ENCODE measurements around the gene SNAPC4. TPM values are rescaled to one million over a fixed set of nuclear protein-coding genes. Genes with fewer than 3 reads are reported as not detected.

SNAPC4 gene
- total and polyA plus RNA-seq, 2 of the 8 experiments (the other 6 are each of a cell fraction or from before 2014, with no cell fraction given): 6.9 to 18.1 TPM

DNA sequence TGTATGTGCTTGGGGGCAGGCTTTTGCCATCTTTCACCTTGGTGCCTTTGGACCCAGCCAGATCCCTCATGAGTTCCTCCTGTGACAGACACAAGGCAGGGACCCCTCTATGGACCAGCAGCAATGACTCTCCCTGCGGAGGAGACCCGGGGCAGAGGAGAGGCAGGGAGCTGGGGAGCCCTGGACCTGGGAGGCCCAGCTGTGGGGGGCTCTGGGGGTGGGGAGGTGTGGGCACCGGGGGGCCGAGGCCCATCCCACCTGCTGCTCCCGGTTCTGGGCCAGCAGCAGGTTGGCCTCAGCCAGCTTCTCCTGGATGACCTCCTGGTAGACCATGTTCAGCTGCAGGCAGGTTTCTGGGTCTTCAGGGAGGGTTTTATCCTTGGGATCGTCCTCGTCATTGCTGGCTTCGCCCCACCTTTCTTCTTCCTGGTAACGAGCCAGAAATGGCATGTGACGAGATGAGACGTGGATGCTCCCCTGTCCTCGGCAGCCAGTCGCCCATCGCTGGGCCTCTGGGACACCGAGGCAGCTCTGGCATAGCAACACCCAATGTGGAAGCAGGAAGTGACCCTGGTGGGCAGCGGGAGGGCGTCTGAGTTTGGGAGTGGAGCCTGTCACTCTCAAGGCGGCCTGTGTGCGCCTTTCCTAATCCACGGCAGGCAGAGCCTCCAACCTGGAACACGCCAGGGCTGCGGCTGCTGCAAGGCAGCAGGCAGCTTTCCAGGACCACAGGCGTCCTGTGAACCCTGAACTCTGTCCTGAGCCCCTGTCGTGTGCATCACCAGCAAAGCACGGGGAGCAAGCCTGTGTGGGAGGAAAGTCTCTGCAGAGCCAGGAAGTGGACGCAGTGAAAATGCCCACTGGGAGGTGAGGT lies 4.4 kb downstream of the SNAPC4 start:
- ChIA-PET POLR2A (ENCODE audit: partially characterized antibody) (interaction anchor here (2.1 to 14.6 kb wide), 4 partner anchors 8 to 31 kb away, joined by 10 to 139 read pairs (median 98); partner anchors contain the start of genes CARD9, DNLZ, ENTR1 and PMPCA), CTCF (ENCODE audit: partially characterized antibody) (interaction anchor here (0.6 to 1.6 kb wide), 3 partner anchors 17 to 32 kb away, joined by 3 to 4 read pairs (median 4); partner anchors contain the start of genes CARD9 and DNLZ)
- no peak overlapping the region for H3K23ac ChIP-seq (ENCODE audit: insufficient read length)
- H3K4me3 ChIP-seq (ENCODE audit: extremely low read depth in 1 of 4, insufficient read depth in 2 of 4, low read depth in 3 of 4, low read length in 4 of 4): no peak overlapping the region
- H3K27me3 ChIP-seq (replicated peaks in 1 of 4; ENCODE audit: control insufficient read depth in 3 of 4, extremely low read depth in 1 of 4, insufficient read depth in 3 of 4, low read length in 3 of 4): no peaks in the 10 kb centered on the region
- no peak overlapping the region for H2AK5ac ChIP-seq (ENCODE audit: low read depth, low read length)
- H4K8ac ChIP-seq (ENCODE audit: extremely low read depth, insufficient read depth, low read length): no peak overlapping the region
- DNase-seq (ENCODE audit: low read depth in 1 of 2, low spot score in 2 of 2): no peak
- H2BK120ac ChIP-seq (replicated peaks; ENCODE audit: low read depth, low read length): no peak overlapping the region
- FAIRE-seq: no peak
- peaks cover 0 to 26% of the 10 kb centered on the region in 2 experiments; a peak in 2 of 4 replicates for H3K79me2 ChIP-seq (ENCODE audit: control insufficient read depth in 1 of 2, insufficient read depth in 2 of 2, low read length in 2 of 2)
- H3K4ac ChIP-seq (replicated peaks; ENCODE audit: insufficient read length, low read depth, low read length): no peak overlapping the region
- H2BK12ac ChIP-seq (ENCODE audit: low read depth, low read length): no peak overlapping the region
- H3K14ac ChIP-seq (ENCODE audit: insufficient read length): no peak overlapping the region
- H3K56ac ChIP-seq (replicated peaks; ENCODE audit: insufficient read length, low read depth, low read length): no peak overlapping the region
- H3K9ac ChIP-seq (replicated peaks in 1 of 4; ENCODE audit: extremely low read depth in 1 of 4, low read depth in 3 of 4, low read length in 3 of 4): no peak overlapping the region
- H4K91ac ChIP-seq (replicated peaks; ENCODE audit: insufficient read length, low read length): no peak overlapping the region
- TF ChIP-seq HDAC6 (IDR thresholded peaks at IDR 0.05; ENCODE audit: low read depth, low read length): no peak
- TF ChIP-seq CEBPB (IDR thresholded peaks at IDR 0.05; ENCODE audit: low read depth, low read length): no peak
- TF ChIP-seq, protein P1, sequence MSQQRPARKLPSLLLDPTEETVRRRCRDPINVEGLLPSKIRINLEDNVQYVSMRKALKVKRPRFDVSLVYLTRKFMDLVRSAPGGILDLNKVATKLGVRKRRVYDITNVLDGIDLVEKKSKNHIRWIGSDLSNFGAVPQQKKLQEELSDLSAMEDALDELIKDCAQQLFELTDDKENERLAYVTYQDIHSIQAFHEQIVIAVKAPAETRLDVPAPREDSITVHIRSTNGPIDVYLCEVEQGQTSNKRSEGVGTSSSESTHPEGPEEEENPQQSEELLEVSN (IDR thresholded peaks at IDR 0.05): no peak
- no peak for TF ChIP-seq JUND (IDR thresholded peaks at IDR 0.05; ENCODE audit: low read length)
- TF ChIP-seq, protein P2, sequence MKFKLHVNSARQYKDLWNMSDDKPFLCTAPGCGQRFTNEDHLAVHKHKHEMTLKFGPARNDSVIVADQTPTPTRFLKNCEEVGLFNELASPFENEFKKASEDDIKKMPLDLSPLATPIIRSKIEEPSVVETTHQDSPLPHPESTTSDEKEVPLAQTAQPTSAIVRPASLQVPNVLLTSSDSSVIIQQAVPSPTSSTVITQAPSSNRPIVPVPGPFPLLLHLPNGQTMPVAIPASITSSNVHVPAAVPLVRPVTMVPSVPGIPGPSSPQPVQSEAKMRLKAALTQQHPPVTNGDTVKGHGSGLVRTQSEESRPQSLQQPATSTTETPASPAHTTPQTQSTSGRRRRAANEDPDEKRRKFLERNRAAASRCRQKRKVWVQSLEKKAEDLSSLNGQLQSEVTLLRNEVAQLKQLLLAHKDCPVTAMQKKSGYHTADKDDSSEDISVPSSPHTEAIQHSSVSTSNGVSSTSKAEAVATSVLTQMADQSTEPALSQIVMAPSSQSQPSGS (IDR thresholded peaks at IDR 0.05; ENCODE audit: low read length): no peak
- TF ChIP-seq PHF8 (conservative IDR thresholded peaks at IDR 0.05; ENCODE audit: low read depth, low read length): no peak
- no peak for TF ChIP-seq ASH2L (IDR thresholded peaks at IDR 0.05; ENCODE audit: low read length)
- TF ChIP-seq BCL11A (IDR thresholded peaks at IDR 0.05; ENCODE audit: low read depth in 2 of 2, low read length in 2 of 2): no peak
- no peak overlapping the region for H3K27ac ChIP-seq (ENCODE audit: low read depth, low read length)
- H2BK15ac ChIP-seq (ENCODE audit: low read length): no peak overlapping the region
- H4K5ac ChIP-seq (ENCODE audit: insufficient read length, low read depth, low read length): no peak overlapping the region
- H2AFZ ChIP-seq (ENCODE audit: low read length): no peak overlapping the region
- H3K9me3 ChIP-seq (ENCODE audit: insufficient read depth in 2 of 2, low read depth in 1 of 2, low read length in 1 of 2): no peaks in the 10 kb centered on the region
- H3K79me1 ChIP-seq (ENCODE audit: low read depth, low read length): peaks cover 10% of the 10 kb centered on the region; the same call in 1 of the 2 replicates
- H4K20me1 ChIP-seq (replicated peaks in 1 of 2; ENCODE audit: control insufficient read depth in 1 of 2, insufficient read depth in 2 of 2, low read length in 2 of 2): peaks cover 6 to 11% of the 10 kb centered on the region in 2 experiments
- peaks cover 0 to 10% (median 7%) of the 10 kb centered on the region in 4 experiments; a peak in 5 of 7 replicates for H3K4me1 ChIP-seq (replicated peaks in 1 of 4; ENCODE audit: control insufficient read depth in 3 of 4, insufficient read depth in 4 of 4, low read length in 3 of 4)
- H3K23me2 ChIP-seq (ENCODE audit: low read depth, low read length): peaks cover 6% of the 10 kb centered on the region; the same call in 1 of the 2 replicates
- H3K36me3 ChIP-seq (ENCODE audit: control insufficient read depth in 2 of 4, insufficient read depth in 4 of 4, low read length in 3 of 4): peaks cover 39 to 65% (median 60%) of the 10 kb centered on the region in 4 experiments
- H3K4me2 ChIP-seq (ENCODE audit: insufficient read depth in 1 of 2, low read depth in 2 of 2, low read length in 2 of 2): no peak overlapping the region
- no peak overlapping the region for H2BK5ac ChIP-seq (ENCODE audit: low read depth, low read length)
- H3K18ac ChIP-seq (ENCODE audit: extremely low read depth, low read length): no peak overlapping the region
- no peak overlapping the region for H2BK20ac ChIP-seq (ENCODE audit: low read length)
- 93% methylated on average over 21 of the region's 26 CpGs; no CpG with 5 or more reads in 1 of the 2 experiments for WGBS, 2 experiments (ENCODE audit: extremely low coverage in 1 of 2, insufficient coverage in 1 of 2, insufficient read length in 1 of 2, insufficient replicate concordance in 2 of 2, low coverage in 1 of 2, low lambda C conversion rate in 2 of 2, missing lambda C conversion rate in 1 of 2)
